Spinal cord (tissue), 10 donors: Measurements from ENCODE around the gene TRPM6. TPM values are rescaled to one million over a fixed set of nuclear protein-coding genes. Genes with fewer than 3 reads are reported as not detected.
A peak's percentile ranks its signal among the peaks of the same experiment; 100 is the strongest.

Source experiments
- DNase-seq, 6 donors: peaks; one replicate each; pipeline versions ENCODE4 v3.0.0 to v3.0.0-alpha.2; 2013 to 2015; ENCODE audit warnings: low spot score in 6 of 6, low read depth in 4 of 6
- H3K27ac ChIP-seq: one replicate; pipeline ENCODE4 v1.5.1; 2013; ENCODE audit warnings: low read depth, low read length, control low read depth
- H3K27me3 ChIP-seq: one replicate; pipeline ENCODE4 v1.6.1; 2013; ENCODE audit warnings: low read length; ENCODE audit not compliant: control insufficient read depth, insufficient read depth
- H3K36me3 ChIP-seq: one replicate; pipeline ENCODE4 v1.6.1; 2013; ENCODE audit warnings: low read length; ENCODE audit not compliant: control insufficient read depth, insufficient read depth
- H3K4me1 ChIP-seq: one replicate; pipeline ENCODE4 v1.6.1; 2013; ENCODE audit warnings: low read length; ENCODE audit not compliant: control insufficient read depth, insufficient read depth
- H3K4me3 ChIP-seq: one replicate; pipeline ENCODE4 v1.5.1; 2013; ENCODE audit warnings: low read depth, low read length, control low read depth
- H3K9me3 ChIP-seq: one replicate; pipeline ENCODE4 v1.6.1; 2013; ENCODE audit warnings: low read length; ENCODE audit not compliant: control insufficient read depth, insufficient read depth
- WGBS: methylation state at CpG from one replicate; pipeline ENCODE4 v1.1.5; 2013; ENCODE audit warnings: missing lambda C conversion rate; ENCODE audit not compliant: insufficient coverage; 5-methylcytosine and 5-hydroxymethylcytosine counted together
- polyA plus RNA-seq, 2 donors: library from polyadenylated mRNA; unstranded; fragments of 120-200 nt; gene quantifications; one replicate each; pipeline ENCODE4 v1.2.1, GENCODE V29; 2013; ENCODE audit not compliant: insufficient read length in 2 of 2
- total RNA-seq, 2 donors: library from RNA; depleted of rRNA in 1 of 2; stranded (reverse); fragments of 120-200 nt in 1 of 2; fragments of >200 nt in 1 of 2; gene quantifications; one replicate each; pipeline versions ENCODE4 v1.2.3 to v1.2.4, GENCODE V29; 2013 to 2014
- donor health status: healthy.

The TRPM6 gene
- total and polyA plus RNA-seq, 4 donors = 0.76 to 2.2 (median 1.5) TPM

DNA sequence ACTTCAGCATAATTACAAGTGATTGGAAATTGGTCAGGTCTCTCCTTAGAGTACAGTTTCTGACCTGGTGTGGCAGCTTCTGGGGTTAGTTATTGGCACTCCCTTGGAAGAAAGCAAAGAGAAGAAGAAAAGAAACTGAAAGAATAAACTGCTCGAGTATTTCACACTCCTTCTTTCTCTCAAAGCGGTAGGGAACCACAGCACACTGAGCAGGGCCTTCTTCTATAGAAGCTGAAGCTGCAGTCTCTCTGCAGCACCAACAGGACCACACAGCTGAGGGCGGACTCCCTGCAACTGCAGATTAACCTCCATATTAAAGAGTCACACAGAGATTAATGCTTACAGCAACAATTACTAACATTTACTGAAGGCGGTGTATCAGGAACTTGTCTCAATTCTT lies 152.0 kb downstream of the TRPM6 start:
- DNase-seq = peak in 1 of 6 donors; percentile 10
- Histone ChIP-seq H3K9me3 (no peaks in the 10 kb centered on the region), H3K4me1 (no peaks in the 10 kb centered on the region), H3K27me3 (no peaks in the 10 kb centered on the region), H3K36me3 (no peaks in the 10 kb centered on the region), H3K4me3 (no peak overlapping the region), H3K27ac (peak overlapping the region; percentile 31)
- WGBS = 80% methylated on average over 1 of the region's 4 CpGs

DNA sequence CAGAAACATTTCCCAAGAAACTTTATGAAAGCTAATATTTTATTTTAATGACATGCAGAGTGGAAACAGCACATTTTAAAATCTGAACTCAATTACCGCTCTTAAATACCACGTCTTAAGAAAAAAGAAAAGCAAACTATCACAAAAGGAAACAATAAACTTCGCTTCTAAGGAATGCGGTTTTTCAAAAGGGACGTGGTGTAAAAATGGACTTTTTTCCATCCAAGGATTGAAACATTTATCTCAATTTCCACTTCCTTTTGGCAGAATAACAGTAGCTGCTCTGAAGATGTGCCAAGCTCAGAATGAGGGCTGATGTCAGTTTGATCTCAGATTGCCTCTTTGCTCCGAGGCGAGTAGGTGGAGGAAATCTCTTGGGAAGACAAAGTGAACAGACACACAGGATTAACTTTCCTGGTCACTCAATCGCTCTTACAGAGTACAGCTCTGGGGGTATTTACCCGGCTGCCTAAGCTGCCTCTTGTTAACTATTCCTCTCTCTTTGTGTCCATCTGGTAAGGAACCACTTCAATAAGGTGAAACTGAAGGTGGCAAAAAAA lies 158.5 kb downstream of the TRPM6 start:
- no peaks in the 10 kb centered on the region for H3K27me3 ChIP-seq
- 20% methylated on average over 1 of the region's 9 CpGs for WGBS
- no peak overlapping the region for H3K4me3 ChIP-seq
- H3K36me3 ChIP-seq = no peaks in the 10 kb centered on the region
- H3K27ac ChIP-seq = peak overlapping the region; percentile 79
- H3K9me3 ChIP-seq = no peaks in the 10 kb centered on the region
- peak in 2 of 6 donors; percentile 60 to 64 for DNase-seq
- peaks cover 14% of the 10 kb centered on the region for H3K4me1 ChIP-seq

DNA sequence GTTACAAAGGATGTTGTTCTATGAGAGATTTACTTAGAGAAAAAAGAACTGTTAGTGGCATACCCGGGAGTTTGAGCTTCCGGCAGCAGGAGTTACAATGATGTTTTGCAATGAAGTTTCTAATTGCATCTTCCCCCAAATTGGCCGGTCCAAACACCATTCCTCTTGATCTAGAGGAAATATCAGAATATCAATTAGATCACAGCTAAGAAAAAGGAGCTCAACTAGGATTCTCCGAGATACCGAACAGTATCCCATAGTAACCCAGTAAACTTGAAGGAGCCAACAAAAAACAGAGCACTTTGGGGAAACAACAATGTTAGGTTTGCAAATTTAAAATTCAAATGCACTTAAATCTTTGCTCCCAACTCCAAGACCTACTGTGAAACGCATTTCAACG lies 159.5 kb downstream of the TRPM6 start:
- Histone ChIP-seq H3K9me3 (no peaks in the 10 kb centered on the region), H3K27ac (peak overlapping the region; percentile 79), H3K4me1 (peaks cover 14% of the 10 kb centered on the region), H3K36me3 (no peaks in the 10 kb centered on the region), H3K27me3 (no peaks in the 10 kb centered on the region), H3K4me3 (no peak overlapping the region)
- WGBS = no CpG with 5 or more reads among the region's 7 CpGs
- DNase-seq = peak in 3 of 6 donors; percentile 40 to 75 (median 73)

DNA sequence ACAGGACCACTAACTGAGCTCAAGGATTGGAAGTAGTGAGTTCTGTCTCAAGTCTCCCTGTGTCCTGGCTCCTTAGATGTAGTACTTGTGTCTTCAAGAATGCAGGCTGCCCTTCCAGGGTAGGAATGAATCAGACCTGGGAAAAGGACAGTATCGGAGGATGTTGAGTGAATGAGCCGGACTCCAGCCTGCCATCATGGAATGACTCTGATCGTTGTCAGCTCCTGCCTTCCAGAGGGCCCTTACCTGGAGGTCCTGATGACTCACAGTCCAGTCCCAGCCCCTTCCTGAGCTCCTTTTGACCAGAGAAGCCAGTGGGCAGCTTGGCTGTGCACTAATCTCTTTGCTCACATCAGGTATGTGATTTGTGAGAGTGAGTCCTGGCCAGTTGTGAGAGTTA lies 161.1 kb downstream of the TRPM6 start:
- WGBS = 93% methylated on average over 3 of the region's 3 CpGs
- Histone ChIP-seq H3K4me1 (peaks cover 14% of the 10 kb centered on the region), H3K9me3 (no peaks in the 10 kb centered on the region), H3K27ac (peak overlapping the region; percentile 79), H3K27me3 (no peaks in the 10 kb centered on the region), H3K36me3 (no peaks in the 10 kb centered on the region), H3K4me3 (no peak overlapping the region)
- DNase-seq = no peak

DNA sequence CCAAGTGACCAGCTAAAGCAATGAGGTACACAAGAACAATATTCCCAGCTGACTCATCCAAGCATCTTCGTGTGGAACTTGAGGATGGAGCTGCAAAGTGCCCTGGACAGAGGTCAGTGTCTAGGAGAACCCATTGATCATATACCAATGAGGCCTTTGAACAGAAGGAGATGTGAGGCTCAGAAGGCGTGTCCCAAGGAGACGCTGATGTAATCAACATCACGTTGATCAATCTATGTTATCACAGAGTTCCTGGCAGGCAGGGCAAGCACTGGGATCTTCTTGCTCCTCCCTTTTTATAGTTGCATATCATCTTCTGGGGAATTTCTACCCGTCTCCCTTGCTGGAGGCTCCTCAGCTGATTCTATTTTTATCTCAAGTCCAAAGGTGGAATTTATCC lies 163.4 kb downstream of the TRPM6 start:
- H3K36me3 ChIP-seq = no peaks in the 10 kb centered on the region
- WGBS = 85% methylated on average over 4 of the region's 5 CpGs
- DNase-seq = no peak
- H3K4me3 ChIP-seq = no peak overlapping the region
- H3K27ac ChIP-seq = no peak overlapping the region
- peaks cover 14% of the 10 kb centered on the region for H3K4me1 ChIP-seq
- H3K9me3 ChIP-seq = no peaks in the 10 kb centered on the region
- H3K27me3 ChIP-seq = no peaks in the 10 kb centered on the region

DNA sequence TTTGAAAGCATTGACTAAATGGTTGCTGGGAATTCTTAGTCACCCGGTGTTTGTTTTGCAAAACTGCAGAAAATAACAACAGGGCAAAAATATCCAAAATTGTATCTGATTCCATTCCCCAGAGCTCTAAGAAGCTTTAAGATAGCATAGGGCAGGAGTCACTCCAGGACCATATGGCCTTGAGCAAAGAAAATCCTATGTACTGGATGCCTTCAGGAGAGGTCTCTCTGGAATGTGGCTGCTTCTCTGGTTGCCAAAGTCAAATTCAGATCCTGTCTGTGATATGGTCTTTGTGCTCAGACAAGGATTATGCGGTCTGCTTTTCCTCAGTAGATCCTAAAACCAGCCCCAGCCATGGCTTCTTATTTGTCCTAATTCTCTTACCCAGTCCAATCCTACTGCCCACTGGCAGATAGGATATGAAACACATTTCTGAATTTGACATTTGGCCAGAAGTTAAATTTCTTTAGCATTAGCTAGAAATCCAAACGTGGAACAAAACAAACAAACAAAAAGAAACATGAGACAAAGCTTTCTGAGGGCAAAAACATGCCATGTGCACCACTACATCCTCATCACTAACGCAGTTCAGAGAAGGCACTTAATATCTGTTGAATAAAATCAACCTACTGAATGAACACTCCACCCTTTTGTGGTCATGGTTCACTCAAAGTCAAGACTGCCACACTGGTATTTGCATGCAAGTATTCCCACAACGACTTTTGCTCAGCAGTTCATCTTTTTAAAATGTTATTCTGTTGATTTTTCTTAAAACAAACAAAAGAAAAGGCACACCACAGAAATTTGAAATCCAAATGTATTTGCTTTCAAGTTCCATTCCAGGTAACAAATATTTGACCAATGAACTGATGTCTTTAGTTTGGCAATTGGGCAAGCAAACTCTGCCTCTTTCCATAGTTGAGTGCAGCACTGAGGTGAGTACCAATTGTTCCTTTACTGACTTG lies 165.7 kb downstream of the TRPM6 start:
- H3K4me3 ChIP-seq = no peak overlapping the region
- H3K4me1 ChIP-seq = peaks cover 5% of the 10 kb centered on the region
- no peaks in the 10 kb centered on the region for H3K27me3 ChIP-seq
- 70% methylated on average over 2 of the region's 5 CpGs for WGBS
- no peaks in the 10 kb centered on the region for H3K36me3 ChIP-seq
- no peaks in the 10 kb centered on the region for H3K9me3 ChIP-seq
- DNase-seq = no peak
- no peak overlapping the region for H3K27ac ChIP-seq

DNA sequence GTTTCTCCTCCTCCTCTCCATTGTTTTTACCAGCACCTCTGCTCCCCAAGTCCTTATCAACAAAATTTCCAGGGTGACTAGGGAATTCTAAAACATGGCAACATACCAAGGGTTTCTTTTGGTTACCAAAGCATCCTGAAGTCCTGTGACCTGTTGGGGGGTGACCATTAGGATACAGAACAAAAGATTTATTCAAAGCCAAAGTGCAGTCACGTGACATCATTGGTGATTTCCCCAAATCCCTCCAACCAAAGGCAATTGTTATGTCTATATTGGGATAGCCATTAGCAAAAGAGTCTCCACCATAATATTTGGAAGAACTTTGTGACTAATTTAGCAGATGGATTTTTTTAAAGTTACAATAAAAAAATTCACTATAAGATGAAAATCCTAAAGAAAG lies 168.4 kb downstream of the TRPM6 start:
- H3K4me3 ChIP-seq = no peak overlapping the region
- no peaks in the 10 kb centered on the region for H3K4me1 ChIP-seq
- no peak overlapping the region for H3K27ac ChIP-seq
- no peaks in the 10 kb centered on the region for H3K27me3 ChIP-seq
- no peaks in the 10 kb centered on the region for H3K36me3 ChIP-seq
- no CpG with 5 or more reads among the region's 1 CpG for WGBS
- H3K9me3 ChIP-seq = no peaks in the 10 kb centered on the region
- DNase-seq = no peak

DNA sequence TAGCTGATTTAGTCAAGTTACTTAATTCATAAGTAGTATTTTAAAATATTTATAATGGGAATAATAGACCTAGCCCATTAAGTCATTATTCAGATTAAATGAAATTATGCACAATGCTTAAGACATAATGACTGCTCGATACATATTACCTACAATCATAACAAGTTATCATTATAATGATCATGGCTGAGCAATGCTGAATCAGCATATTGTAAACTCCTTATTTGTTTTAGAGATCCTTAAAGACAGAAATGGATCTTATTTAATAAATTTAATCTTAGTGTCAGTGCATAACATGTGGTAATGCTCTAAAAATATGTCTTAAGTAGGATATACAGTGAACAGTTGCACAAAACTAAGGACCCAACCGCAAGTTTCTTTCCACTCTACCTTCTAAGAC lies 169.0 kb downstream of the TRPM6 start:
- H3K9me3 ChIP-seq = no peaks in the 10 kb centered on the region
- DNase-seq = no peak
- H3K4me1 ChIP-seq = no peaks in the 10 kb centered on the region
- H3K27me3 ChIP-seq = no peaks in the 10 kb centered on the region
- no peak overlapping the region for H3K27ac ChIP-seq
- 100% methylated on average over 1 of the region's 2 CpGs for WGBS
- no peak overlapping the region for H3K4me3 ChIP-seq
- no peaks in the 10 kb centered on the region for H3K36me3 ChIP-seq

DNA sequence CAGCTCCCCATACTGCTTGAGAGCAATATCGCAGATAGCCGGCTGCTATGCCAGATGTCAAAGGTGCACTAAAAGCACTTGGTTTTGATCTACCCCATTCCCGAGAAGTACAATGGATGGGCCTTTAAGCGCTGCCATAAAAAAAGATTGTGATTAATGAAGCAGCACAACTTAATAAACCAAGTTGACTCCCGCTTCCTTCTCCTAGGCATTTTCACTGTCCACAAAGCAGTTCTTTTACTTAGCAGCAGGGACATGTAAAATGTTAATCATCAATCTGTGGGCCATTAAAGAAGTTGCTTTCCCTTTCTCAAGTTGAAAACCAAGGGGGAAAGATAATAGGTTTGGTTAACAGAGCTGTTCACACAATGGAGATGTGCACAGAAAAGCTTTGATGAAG lies 176.4 kb downstream of the TRPM6 start:
- H3K4me3 ChIP-seq = no peak overlapping the region
- H3K36me3 ChIP-seq = no peaks in the 10 kb centered on the region
- peaks cover 4% of the 10 kb centered on the region for H3K4me1 ChIP-seq
- DNase-seq = no peak
- H3K27ac ChIP-seq = no peak overlapping the region
- WGBS = 20% methylated on average over 1 of the region's 5 CpGs
- no peaks in the 10 kb centered on the region for H3K27me3 ChIP-seq
- H3K9me3 ChIP-seq = no peaks in the 10 kb centered on the region

DNA sequence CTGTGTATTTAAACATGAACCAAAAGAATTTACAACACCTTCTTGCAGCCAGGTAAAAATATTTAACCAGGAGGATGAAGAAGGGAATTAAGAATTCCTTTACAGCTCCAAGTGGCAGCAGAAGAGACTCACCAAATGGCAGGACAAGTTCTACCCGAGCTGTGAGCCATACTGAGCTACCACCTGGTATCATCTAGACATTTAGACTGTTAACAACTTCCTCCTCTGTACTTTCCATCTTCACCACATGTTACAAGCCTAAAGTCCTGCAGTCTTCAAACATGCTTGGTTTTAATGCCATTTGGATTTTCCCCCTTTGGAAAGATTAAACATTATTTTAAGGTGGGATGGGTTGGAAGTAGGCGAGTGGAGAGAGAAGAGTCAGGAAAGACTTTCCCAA lies 190.2 kb downstream of the TRPM6 start:
- H3K9me3 ChIP-seq = no peaks in the 10 kb centered on the region
- no peaks in the 10 kb centered on the region for H3K36me3 ChIP-seq
- no peak for DNase-seq
- no peaks in the 10 kb centered on the region for H3K27me3 ChIP-seq
- H3K4me1 ChIP-seq = no peaks in the 10 kb centered on the region
- H3K27ac ChIP-seq = no peak overlapping the region
- no peak overlapping the region for H3K4me3 ChIP-seq
- WGBS = 88% methylated on average over 1 of the region's 2 CpGs
